ENCODE data around the gene PHLDA1. TPM values are rescaled to one million over a fixed set of nuclear protein-coding genes. Genes with fewer than 3 reads are reported as not detected.
"Not testable (repeated sequence)": the region's sequence is repeated elsewhere in the genome, so short reads cannot be mapped to it uniquely, and the experiment has no call there.

Gene PHLDA1
- total and polyA plus RNA-seq, 10 donors: 2.2 to 44.4 (median 20.6) TPM

GRCh38 chr12:75990189-75990912, 41.2 kb downstream of the PHLDA1 start:
- WGBS, 5 donors: 82 to 93% (median 88%) methylated on average over 4 of the region's 4 CpGs
- Histone ChIP-seq H3K27ac (no peak overlapping the region), H3K9me3 (peaks cover 0 to 10% (median 8%) of the 10 kb centered on the region in 8 donors), H3K36me3 (no peaks in the 10 kb centered on the region), H3K4me3 (no peak overlapping the region), H3K4me1 (no peaks in the 10 kb centered on the region), H3K27me3 (replicated peaks in 1 of 7) (peaks cover 0 to 3% (median 0%) of the 10 kb centered on the region in 7 donors)
- DNase-seq: no peak
- TF ChIP-seq CTCF (IDR thresholded peaks at IDR 0.05 in 8 of 11, conservative IDR thresholded peaks at IDR 0.05 in 3 of 11) (no peak), POLR2AphosphoS5 (IDR thresholded peaks at IDR 0.05) (no peak), POLR2A (IDR thresholded peaks at IDR 0.05) (no peak)
- intact Hi-C loops (cut with DNase I; ENCODE audit: low total_unique reads): no loop called here

- H3K9me3 ChIP-seq; DNase-seq; H3K27ac ChIP-seq; H3K4me3 ChIP-seq; H3K27me3 ChIP-seq (replicated peaks in 1 of 7); H3K36me3 ChIP-seq; H3K4me1 ChIP-seq; intact Hi-C loops (cut with DNase I; ENCODE audit: low total_unique reads): not testable (repeated sequence)
- WGBS, 5 donors: 85 to 100% (median 89%) methylated on average over 1 of the region's 1 CpG
These were observed 43.9 kb downstream of the PHLDA1 start for GRCh38 chr12:75987709-75988108.

GRCh38 chr12:75986001-75986746, 45.4 kb downstream of the PHLDA1 start:
- Histone ChIP-seq H3K9me3 (peaks cover 0 to 10% (median 8%) of the 10 kb centered on the region in 8 donors), H3K36me3 (no peaks in the 10 kb centered on the region), H3K27me3 (replicated peaks in 1 of 7) (peaks cover 0 to 3% (median 0%) of the 10 kb centered on the region in 7 donors), H3K4me3 (no peak overlapping the region), H3K4me1 (peaks cover 0 to 25% (median 6%) of the 10 kb centered on the region in 6 donors), H3K27ac (no peak overlapping the region)
- WGBS, 5 donors: 59 to 72% (median 67%) methylated on average over 9 of the region's 9 CpGs
- no peak for TF ChIP-seq CTCF (IDR thresholded peaks at IDR 0.05 in 8 of 11, conservative IDR thresholded peaks at IDR 0.05 in 3 of 11)
- no peak for TF ChIP-seq POLR2A (IDR thresholded peaks at IDR 0.05)
- no peak for TF ChIP-seq POLR2AphosphoS5 (IDR thresholded peaks at IDR 0.05)
- no peak for DNase-seq
- intact Hi-C loops (cut with DNase I; ENCODE audit: low total_unique reads): no loop called here

- TF ChIP-seq CTCF (IDR thresholded peaks at IDR 0.05 in 8 of 11, conservative IDR thresholded peaks at IDR 0.05 in 3 of 11) (no peak), POLR2AphosphoS5 (IDR thresholded peaks at IDR 0.05) (no peak), POLR2A (IDR thresholded peaks at IDR 0.05) (no peak)
- H3K27me3 ChIP-seq (replicated peaks in 1 of 7): peaks cover 0 to 2% (median 0%) of the 10 kb centered on the region in 7 donors
- intact Hi-C loops (cut with DNase I; ENCODE audit: low total_unique reads): no loop called here
- no peaks in the 10 kb centered on the region for H3K36me3 ChIP-seq
- no peak overlapping the region for H3K4me3 ChIP-seq
- H3K27ac ChIP-seq: no peak overlapping the region
- no peak for DNase-seq
- H3K4me1 ChIP-seq: peaks cover 0 to 28% (median 8%) of the 10 kb centered on the region in 6 donors
- 83 to 91% (median 87%) methylated on average over 5 of the region's 5 CpGs for WGBS, 5 donors
- peaks cover 0 to 10% (median 8%) of the 10 kb centered on the region in 8 donors for H3K9me3 ChIP-seq
These were observed 46.0 kb downstream of the PHLDA1 start for GRCh38 chr12:75985566-75985965.
